LNCaP clone FGC (cell line): ENCODE data around the gene CFAP53.
"Not testable (repeated sequence)": the region's sequence is repeated elsewhere in the genome, so short reads cannot be mapped to it uniquely, and the experiment has no call there.

ENCODE experiments used
- DNase-seq: peaks from one replicate; pipeline ENCODE4 v3.0.0-alpha.2; 2011; ENCODE audit warnings: low read depth
- H3K4me3 ChIP-seq: 2 replicates; pipeline ENCODE4 v1.5.1; 2011; ENCODE audit warnings: mild to moderate bottlenecking, low read depth, low read length, control low read depth
- CTCF ChIP-seq: IDR thresholded peaks from 2 replicates; pipeline ENCODE4 v1.5.1; 2012; ENCODE audit warnings: mild to moderate bottlenecking; ENCODE audit not compliant: control insufficient read depth, insufficient read depth; ENCODE audit errors: extremely low read depth

CFAP53 gene

GRCh38 chr18:50262977-50263376 is 3.3 kb downstream of the CFAP53 start:
- H3K4me3 ChIP-seq = no peak overlapping the region
- DNase-seq = no peak
- no peak for TF ChIP-seq CTCF

- H3K4me3 ChIP-seq = no peak overlapping the region
- no peak for TF ChIP-seq CTCF
- DNase-seq = no peak
Observed at GRCh38 chr18:50250935-50251334, 15.4 kb downstream of the CFAP53 start.

- no peak for TF ChIP-seq CTCF
- no peak for DNase-seq
- H3K4me3 ChIP-seq = no peak overlapping the region
Observed at GRCh38 chr18:50249576-50249975, 16.7 kb downstream of the CFAP53 start.

- DNase-seq = no peak
- TF ChIP-seq CTCF = no peak
- H3K4me3 ChIP-seq = no peak overlapping the region
Observed at GRCh38 chr18:50247561-50247960, 18.7 kb downstream of the CFAP53 start.

GRCh38 chr18:50241768-50242167 is 24.5 kb downstream of the CFAP53 start:
- not testable (repeated sequence) for H3K4me3 ChIP-seq, DNase-seq

- no peak for DNase-seq
- no peak for TF ChIP-seq CTCF
- H3K4me3 ChIP-seq = no peak overlapping the region
Observed at GRCh38 chr18:50240080-50240563, 26.2 kb downstream of the CFAP53 start.

- no peak for TF ChIP-seq CTCF
- no peak overlapping the region for H3K4me3 ChIP-seq
- DNase-seq = no peak
Observed at GRCh38 chr18:50232419-50232818, 33.9 kb downstream of the CFAP53 start.

GRCh38 chr18:50231621-50232020 is 34.7 kb downstream of the CFAP53 start:
- H3K4me3 ChIP-seq = no peak overlapping the region
- TF ChIP-seq CTCF = no peak
- DNase-seq = no peak

GRCh38 chr18:50220249-50220648 is 46.0 kb downstream of the CFAP53 start:
- not testable (repeated sequence) for H3K4me3 ChIP-seq, DNase-seq
